Measurements from ENCODE around the gene DSG3. TPM values are rescaled to one million over a fixed set of nuclear protein-coding genes. Genes with fewer than 3 reads are reported as not detected.

The DSG3 gene
- total and polyA plus RNA-seq, 2 donors from 2014 or later = not detected

DNA sequence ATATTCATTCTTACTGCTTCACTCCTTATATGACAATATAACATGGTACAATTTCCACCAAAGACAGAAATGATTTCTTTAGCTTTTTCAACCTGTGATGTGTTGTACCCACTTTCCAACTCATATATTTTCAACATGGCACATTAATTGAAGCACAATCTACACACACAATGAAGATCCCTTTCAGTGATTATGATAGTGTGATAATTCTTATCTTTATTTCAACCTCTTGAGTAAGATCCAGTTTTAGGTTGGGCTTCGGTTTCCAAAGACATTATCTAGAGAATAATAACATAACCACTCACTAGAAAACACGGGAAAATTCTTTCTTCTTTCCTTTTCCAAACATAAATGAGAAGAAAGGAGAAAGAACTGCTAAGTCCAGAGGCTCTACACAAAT, 3.4 kb upstream of the DSG3 start:
- Histone ChIP-seq H3K36me3 (ENCODE audit: control insufficient read depth in 2 of 3, insufficient read depth in 3 of 3, low read length in 3 of 3) (no peaks in the 10 kb centered on the region), H3K9me3 (ENCODE audit: control insufficient read depth in 2 of 3, insufficient read depth in 1 of 3, low read length in 3 of 3) (no peaks in the 10 kb centered on the region), H3K27ac (ENCODE audit: low read depth in 2 of 2, low read length in 2 of 2) (no peak overlapping the region), H3K4me3 (ENCODE audit: low read length in 3 of 3) (no peak overlapping the region), H3K9ac (ENCODE audit: low read length in 3 of 3) (no peak overlapping the region), H3K4me1 (ENCODE audit: control insufficient read depth in 2 of 3, insufficient read depth in 2 of 3, low read depth in 1 of 3, low read length in 3 of 3) (no peaks in the 10 kb centered on the region), H3K27me3 (ENCODE audit: control insufficient read depth, insufficient read depth, low read length) (no peaks in the 10 kb centered on the region)
- no peak for FAIRE-seq
- intact Hi-C loops (cut with DNase I) = no loop called here
- TF ChIP-seq, protein P1, sequence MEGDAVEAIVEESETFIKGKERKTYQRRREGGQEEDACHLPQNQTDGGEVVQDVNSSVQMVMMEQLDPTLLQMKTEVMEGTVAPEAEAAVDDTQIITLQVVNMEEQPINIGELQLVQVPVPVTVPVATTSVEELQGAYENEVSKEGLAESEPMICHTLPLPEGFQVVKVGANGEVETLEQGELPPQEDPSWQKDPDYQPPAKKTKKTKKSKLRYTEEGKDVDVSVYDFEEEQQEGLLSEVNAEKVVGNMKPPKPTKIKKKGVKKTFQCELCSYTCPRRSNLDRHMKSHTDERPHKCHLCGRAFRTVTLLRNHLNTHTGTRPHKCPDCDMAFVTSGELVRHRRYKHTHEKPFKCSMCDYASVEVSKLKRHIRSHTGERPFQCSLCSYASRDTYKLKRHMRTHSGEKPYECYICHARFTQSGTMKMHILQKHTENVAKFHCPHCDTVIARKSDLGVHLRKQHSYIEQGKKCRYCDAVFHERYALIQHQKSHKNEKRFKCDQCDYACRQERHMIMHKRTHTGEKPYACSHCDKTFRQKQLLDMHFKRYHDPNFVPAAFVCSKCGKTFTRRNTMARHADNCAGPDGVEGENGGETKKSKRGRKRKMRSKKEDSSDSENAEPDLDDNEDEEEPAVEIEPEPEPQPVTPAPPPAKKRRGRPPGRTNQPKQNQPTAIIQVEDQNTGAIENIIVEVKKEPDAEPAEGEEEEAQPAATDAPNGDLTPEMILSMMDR (IDR thresholded peaks at IDR 0.05; ENCODE audit: borderline replicate concordance, extremely low read depth, insufficient read depth) = no peak
- DNase-seq = no peak

DNA sequence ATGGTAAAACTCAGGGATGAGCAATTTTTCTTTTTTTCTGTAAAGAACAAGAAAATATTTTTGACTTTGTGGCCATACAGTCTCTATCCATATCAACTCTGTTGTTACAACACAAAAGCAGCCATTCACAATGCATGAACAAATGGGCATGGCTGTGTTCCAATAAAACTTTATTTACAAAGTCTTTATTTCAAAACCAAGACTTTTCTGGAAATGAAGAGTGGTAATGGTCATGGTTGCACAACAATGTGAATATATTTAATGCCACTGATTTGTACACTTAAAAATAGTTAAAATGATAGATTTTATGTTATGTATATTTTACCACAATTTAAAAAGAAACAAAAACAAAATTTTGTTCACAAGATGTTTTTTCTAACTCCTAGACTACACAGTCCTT, 1.6 kb upstream of the DSG3 start:
- Histone ChIP-seq H3K27ac (ENCODE audit: low read depth in 2 of 2, low read length in 2 of 2) (no peak overlapping the region), H3K27me3 (ENCODE audit: control insufficient read depth, insufficient read depth, low read length) (no peaks in the 10 kb centered on the region), H3K9ac (ENCODE audit: low read length in 3 of 3) (no peak overlapping the region), H3K4me1 (ENCODE audit: control insufficient read depth in 2 of 3, insufficient read depth in 2 of 3, low read depth in 1 of 3, low read length in 3 of 3) (no peaks in the 10 kb centered on the region), H3K4me3 (ENCODE audit: low read length in 3 of 3) (no peak overlapping the region), H3K36me3 (ENCODE audit: control insufficient read depth in 2 of 3, insufficient read depth in 3 of 3, low read length in 3 of 3) (no peaks in the 10 kb centered on the region), H3K9me3 (ENCODE audit: control insufficient read depth in 2 of 3, insufficient read depth in 1 of 3, low read length in 3 of 3) (no peaks in the 10 kb centered on the region)
- TF ChIP-seq, protein P1 (IDR thresholded peaks at IDR 0.05; ENCODE audit: borderline replicate concordance, extremely low read depth, insufficient read depth) = no peak
- intact Hi-C loops (cut with DNase I) = no loop called here
- DNase-seq (no peak), FAIRE-seq (no peak)

- DNase-seq = no peak
- Histone ChIP-seq H3K27ac (ENCODE audit: low read depth in 2 of 2, low read length in 2 of 2) (no peak overlapping the region), H3K9ac (ENCODE audit: low read length in 3 of 3) (no peak overlapping the region), H3K4me3 (ENCODE audit: low read length in 3 of 3) (no peak overlapping the region), H3K9me3 (ENCODE audit: control insufficient read depth in 2 of 3, insufficient read depth in 1 of 3, low read length in 3 of 3) (no peaks in the 10 kb centered on the region), H3K36me3 (ENCODE audit: control insufficient read depth in 2 of 3, insufficient read depth in 3 of 3, low read length in 3 of 3) (no peaks in the 10 kb centered on the region), H3K4me1 (ENCODE audit: control insufficient read depth in 2 of 3, insufficient read depth in 2 of 3, low read depth in 1 of 3, low read length in 3 of 3) (no peaks in the 10 kb centered on the region), H3K27me3 (ENCODE audit: control insufficient read depth, insufficient read depth, low read length) (no peaks in the 10 kb centered on the region)
- TF ChIP-seq, protein P1 (IDR thresholded peaks at IDR 0.05; ENCODE audit: borderline replicate concordance, extremely low read depth, insufficient read depth) = no peak
- FAIRE-seq = no peak
- intact Hi-C loops (cut with DNase I) = no loop called here
These were observed 687 bp upstream of the DSG3 start for GRCh38 chr18:31446854-31447253.

DNA sequence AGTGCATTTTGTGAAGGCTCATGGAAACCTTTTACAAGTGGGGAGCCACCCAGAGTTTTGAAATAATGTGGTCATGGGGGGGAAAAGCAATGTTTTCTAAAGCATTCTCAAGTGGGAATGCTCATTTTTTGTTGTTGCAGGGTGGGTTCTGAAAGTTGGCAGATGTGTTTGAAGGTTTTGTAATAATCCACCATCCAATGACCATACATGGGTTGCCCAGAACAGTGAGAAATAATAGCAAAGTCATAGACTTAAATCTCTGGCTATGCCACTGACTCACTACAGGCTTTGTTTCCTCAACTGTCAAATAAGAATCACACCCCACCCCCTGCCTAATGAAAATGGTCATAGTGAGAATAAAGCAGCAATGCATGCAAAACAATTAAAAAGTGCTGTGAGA, 2.9 kb downstream of the DSG3 start:
- Histone ChIP-seq H3K4me1 (ENCODE audit: control insufficient read depth in 2 of 3, insufficient read depth in 2 of 3, low read depth in 1 of 3, low read length in 3 of 3) (no peaks in the 10 kb centered on the region), H3K4me3 (ENCODE audit: low read length in 3 of 3) (no peak overlapping the region), H3K36me3 (ENCODE audit: control insufficient read depth in 2 of 3, insufficient read depth in 3 of 3, low read length in 3 of 3) (no peaks in the 10 kb centered on the region), H3K9me3 (ENCODE audit: control insufficient read depth in 2 of 3, insufficient read depth in 1 of 3, low read length in 3 of 3) (no peaks in the 10 kb centered on the region), H3K27me3 (ENCODE audit: control insufficient read depth, insufficient read depth, low read length) (no peaks in the 10 kb centered on the region), H3K27ac (ENCODE audit: low read depth in 2 of 2, low read length in 2 of 2) (no peak overlapping the region), H3K9ac (ENCODE audit: low read length in 3 of 3) (no peak overlapping the region)
- FAIRE-seq = no peak
- intact Hi-C loops (cut with DNase I) = no loop called here
- TF ChIP-seq, protein P1 (IDR thresholded peaks at IDR 0.05; ENCODE audit: borderline replicate concordance, extremely low read depth, insufficient read depth) = no peak
- no peak for DNase-seq

Measured in kidney (tissue), 14 donors.